Spleen (tissue), 7 donors: ENCODE measurements around the gene STARD3NL.

Source experiments
- POLR2A ChIP-seq, 3 donors: fragments of 450-650 bp; IDR thresholded peaks; one replicate each; pipeline ENCODE4 v1.5.1; 2017; ENCODE audit warnings: antibody characterized with exemption in 3 of 3, mild to moderate bottlenecking in 1 of 3
- TF ChIP-seq, protein P1 (sequence below), 11 experiments: fragments of 200-600 bp in 7 of 11; fragments of 450-650 bp in 4 of 11; sonication (generic) in 4 of 11; IDR thresholded peaks in 8 of 11; conservative IDR thresholded peaks in 3 of 11; 1 replicate in 7 of 11; 2 replicates in 4 of 11; pipeline versions ENCODE4 v1.4.0 to v1.8.0; 2016 to 2021; ENCODE audit warnings: antibody characterized with exemption in 11 of 11, inconsistent platforms in 4 of 11, mild to moderate bottlenecking in 1 of 11
- donor health status: DM: no; HTN: no; CAD: no; lungs with moderate emphysema.
- donor health status: DM: no; HTN: no; CAD: no.
- donor health status: DM: no; HTN: no; CAD: no.

DNA sequence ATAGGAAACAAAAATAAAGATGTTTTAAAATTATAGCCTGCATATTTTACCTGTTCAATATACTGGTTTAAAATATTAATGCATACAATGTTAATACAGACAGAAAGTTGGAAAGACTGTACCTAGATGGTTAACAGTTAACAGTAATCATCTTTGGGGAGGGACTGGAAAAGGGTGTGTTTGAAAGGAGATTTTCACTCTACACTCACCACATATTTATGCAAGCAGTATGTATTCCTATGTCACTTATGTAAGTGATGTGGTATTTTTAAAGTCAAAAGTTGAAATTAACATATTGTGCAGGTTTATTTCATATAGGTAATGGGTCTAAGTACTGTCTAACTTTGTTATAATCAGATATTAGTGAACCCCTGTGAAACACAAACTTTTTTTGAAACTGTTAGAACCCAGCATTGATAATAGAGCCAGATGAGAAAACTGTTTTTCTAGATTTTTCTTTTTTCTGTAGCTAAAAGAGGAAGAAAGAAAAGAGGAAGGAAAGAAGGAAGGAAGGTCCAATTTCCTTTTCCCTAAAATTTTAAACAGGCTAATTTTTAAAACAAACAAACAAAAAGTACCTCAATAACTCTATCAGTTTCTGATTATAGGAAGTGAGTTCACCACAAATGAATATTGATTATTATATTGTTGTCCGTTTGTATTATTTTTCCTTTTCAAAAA, 9.0 kb upstream of the STARD3NL start:
- no peak for TF ChIP-seq POLR2A (IDR thresholded peaks at IDR 0.05)
- TF ChIP-seq, protein P1, sequence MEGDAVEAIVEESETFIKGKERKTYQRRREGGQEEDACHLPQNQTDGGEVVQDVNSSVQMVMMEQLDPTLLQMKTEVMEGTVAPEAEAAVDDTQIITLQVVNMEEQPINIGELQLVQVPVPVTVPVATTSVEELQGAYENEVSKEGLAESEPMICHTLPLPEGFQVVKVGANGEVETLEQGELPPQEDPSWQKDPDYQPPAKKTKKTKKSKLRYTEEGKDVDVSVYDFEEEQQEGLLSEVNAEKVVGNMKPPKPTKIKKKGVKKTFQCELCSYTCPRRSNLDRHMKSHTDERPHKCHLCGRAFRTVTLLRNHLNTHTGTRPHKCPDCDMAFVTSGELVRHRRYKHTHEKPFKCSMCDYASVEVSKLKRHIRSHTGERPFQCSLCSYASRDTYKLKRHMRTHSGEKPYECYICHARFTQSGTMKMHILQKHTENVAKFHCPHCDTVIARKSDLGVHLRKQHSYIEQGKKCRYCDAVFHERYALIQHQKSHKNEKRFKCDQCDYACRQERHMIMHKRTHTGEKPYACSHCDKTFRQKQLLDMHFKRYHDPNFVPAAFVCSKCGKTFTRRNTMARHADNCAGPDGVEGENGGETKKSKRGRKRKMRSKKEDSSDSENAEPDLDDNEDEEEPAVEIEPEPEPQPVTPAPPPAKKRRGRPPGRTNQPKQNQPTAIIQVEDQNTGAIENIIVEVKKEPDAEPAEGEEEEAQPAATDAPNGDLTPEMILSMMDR (IDR thresholded peaks at IDR 0.05 in 8 of 11, conservative IDR thresholded peaks at IDR 0.05 in 3 of 11), result no peak
